H9 (cell line): ENCODE measurements around the gene TEX261. TPM values are rescaled to one million over a fixed set of nuclear protein-coding genes. Genes with fewer than 3 reads are reported as not detected.

Source experiments
- DNase-seq: peaks from one replicate; pipeline ENCODE4 v3.0.0-alpha.2; 2017
- H2AFZ ChIP-seq: one replicate; pipeline ENCODE4 v1.6.1; 2013; ENCODE audit warnings: mild to moderate bottlenecking, low read length, control low read depth, moderate library complexity
- H2AK5ac ChIP-seq: 2 replicates; pipeline ENCODE4 v1.6.1; 2013; ENCODE audit warnings: low read length, control low read depth, mixed read lengths; ENCODE audit not compliant: insufficient read length
- H2BK120ac ChIP-seq: one replicate; pipeline ENCODE4 v1.6.1; 2013; ENCODE audit warnings: low read depth, mild to moderate bottlenecking, low read length, control low read depth, inconsistent platforms; ENCODE audit not compliant: poor library complexity, severe bottlenecking
- H2BK12ac ChIP-seq: 2 replicates; pipeline ENCODE4 v1.6.1; 2013; ENCODE audit warnings: low read length, control low read depth, mixed read lengths, low read depth; ENCODE audit not compliant: insufficient read length
- H2BK15ac ChIP-seq: 2 replicates; pipeline ENCODE4 v1.6.1; 2013; ENCODE audit warnings: low read depth, low read length, control low read depth
- H2BK20ac ChIP-seq: one replicate; pipeline ENCODE4 v1.6.1; 2013; ENCODE audit warnings: low read depth, mild to moderate bottlenecking, low read length, control low read depth, inconsistent platforms; ENCODE audit not compliant: poor library complexity, severe bottlenecking
- H2BK5ac ChIP-seq: 2 replicates; pipeline ENCODE4 v1.6.1; 2013; ENCODE audit warnings: low read length, control low read depth, mixed read lengths; ENCODE audit not compliant: insufficient read length
- H3K14ac ChIP-seq: 2 replicates; pipeline ENCODE4 v1.6.1; 2013; ENCODE audit warnings: low read length, control low read depth; ENCODE audit not compliant: insufficient read depth
- H3K18ac ChIP-seq: 2 replicates; pipeline ENCODE4 v1.6.1; 2013; ENCODE audit warnings: low read depth, mild to moderate bottlenecking, mixed read lengths, low read length, control low read depth; ENCODE audit not compliant: insufficient read length
- H3K23ac ChIP-seq: 2 replicates; pipeline ENCODE4 v1.6.1; 2013; ENCODE audit warnings: low read length, control low read depth, mixed read lengths, low read depth; ENCODE audit not compliant: insufficient read length
- H3K23me2 ChIP-seq: 2 replicates; pipeline ENCODE4 v1.6.1; 2013; ENCODE audit warnings: low read depth, mild to moderate bottlenecking, mixed read lengths, low read length, control low read depth; ENCODE audit not compliant: insufficient read length, poor library complexity, severe bottlenecking
- H3K27ac ChIP-seq: 2 replicates; pipeline ENCODE4 v1.5.1; 2013; ENCODE audit warnings: low read length, control low read depth, mixed read lengths, low read depth; ENCODE audit not compliant: insufficient read length
- H3K27me3 ChIP-seq: 2 replicates; pipeline ENCODE4 v1.6.1; 2013; ENCODE audit warnings: low read length, control low read depth, inconsistent platforms; ENCODE audit not compliant: insufficient read depth
- H3K4ac ChIP-seq: 2 replicates; pipeline ENCODE4 v1.6.1; 2013; ENCODE audit warnings: low read depth, mild to moderate bottlenecking, control low read depth, inconsistent platforms, low read length, moderate library complexity
- H3K4me1 ChIP-seq: 2 replicates; pipeline ENCODE4 v1.6.1; 2013; ENCODE audit warnings: low read length, control low read depth, inconsistent platforms; ENCODE audit not compliant: insufficient read depth
- H3K4me2 ChIP-seq: 2 replicates; pipeline ENCODE4 v1.6.1; 2013; ENCODE audit warnings: low read length, control low read depth, mixed read lengths; ENCODE audit not compliant: insufficient read length, insufficient read depth
- H3K56ac ChIP-seq: 2 replicates; pipeline ENCODE4 v1.6.1; 2013; ENCODE audit warnings: low read depth, mild to moderate bottlenecking, mixed read lengths, low read length, control low read depth; ENCODE audit not compliant: insufficient read length
- H3K79me1 ChIP-seq: 2 replicates; pipeline ENCODE4 v1.6.1; 2013; ENCODE audit warnings: low read depth, mild to moderate bottlenecking, moderate library complexity, low read length, control low read depth, inconsistent platforms; ENCODE audit not compliant: insufficient read depth, poor library complexity, severe bottlenecking
- H3K79me2 ChIP-seq: 2 replicates; pipeline ENCODE4 v1.6.1; 2013; ENCODE audit warnings: low read length, control low read depth, inconsistent platforms; ENCODE audit not compliant: insufficient read depth
- H3K9ac ChIP-seq: 2 replicates; pipeline ENCODE4 v1.6.1; 2013; ENCODE audit warnings: low read length, control low read depth, mixed read lengths; ENCODE audit not compliant: insufficient read length; ENCODE audit errors: extremely low read depth
- H3K9me3 ChIP-seq: one replicate; pipeline ENCODE4 v1.6.1; 2013; ENCODE audit warnings: low read depth, low read length, inconsistent platforms; ENCODE audit not compliant: control insufficient read depth
- H3T11ph ChIP-seq: one replicate; pipeline ENCODE4 v1.6.1; 2013; ENCODE audit warnings: mild to moderate bottlenecking, low read length, control low read depth, inconsistent platforms
- H4K20me1 ChIP-seq: one replicate; pipeline ENCODE4 v1.6.1; 2013; ENCODE audit not compliant: control insufficient read depth, insufficient read length, insufficient read depth
- H4K5ac ChIP-seq: 2 replicates; pipeline ENCODE4 v1.6.1; 2013; ENCODE audit warnings: low read depth, mild to moderate bottlenecking, mixed read lengths, low read length, control low read depth; ENCODE audit not compliant: insufficient read length
- H4K8ac ChIP-seq: replicated peaks from 2 replicates; pipeline ENCODE4 v1.6.1; 2013; ENCODE audit warnings: low read length, control low read depth, mixed read lengths, low read depth; ENCODE audit not compliant: insufficient read length
- H4K91ac ChIP-seq: 2 replicates; pipeline ENCODE4 v1.6.1; 2013; ENCODE audit warnings: low read depth, mild to moderate bottlenecking, moderate library complexity, mixed read lengths, low read length, control low read depth; ENCODE audit not compliant: insufficient read length
- H3K27ac Mint-ChIP-seq, 3 experiments: 2 replicates in 2 of 3; 3 replicates in 1 of 3; pipeline ENCODE4 v1.8.0; 2020 to 2021; ENCODE audit warnings: mixed read lengths in 3 of 3, mild to moderate bottlenecking in 1 of 3, moderate library complexity in 1 of 3
- H3K27me3 Mint-ChIP-seq: 2 replicates; pipeline ENCODE4 v1.8.0; 2021; ENCODE audit warnings: low read depth, mild to moderate bottlenecking, moderate library complexity, mixed read lengths
- H3K36me3 Mint-ChIP-seq, 3 experiments: 2 replicates in 2 of 3; 3 replicates in 1 of 3; pipeline ENCODE4 v1.8.0; 2020 to 2021; ENCODE audit warnings: low read depth in 3 of 3, mixed read lengths in 3 of 3; ENCODE audit not compliant: insufficient read depth in 1 of 3
- H3K4me1 Mint-ChIP-seq, 2 experiments: 2 replicates each; pipeline ENCODE4 v1.8.0; 2020; ENCODE audit warnings: mixed read lengths in 2 of 2
- H3K4me3 Mint-ChIP-seq, 2 experiments: 2 replicates in 1 of 2; 3 replicates in 1 of 2; pipeline ENCODE4 v1.8.0; 2020 to 2021; ENCODE audit warnings: mild to moderate bottlenecking in 2 of 2, mixed read lengths in 2 of 2, moderate library complexity in 1 of 2
- H3K9me3 Mint-ChIP-seq, 2 experiments: 2 replicates in 1 of 2; 3 replicates in 1 of 2; pipeline ENCODE4 v1.8.0; 2020; ENCODE audit warnings: mild to moderate bottlenecking in 2 of 2, mixed read lengths in 2 of 2, moderate library complexity in 1 of 2
- CTCF ChIP-seq: fragments of 200-600 bp; sonication (generic); conservative IDR thresholded peaks from 3 replicates; pipeline ENCODE4 v1.8.0; 2021; ENCODE audit warnings: antibody characterized with exemption, mild to moderate bottlenecking
- WGBS: extraction: QIAGEN DNeasy Blood & Tissue Kit; methylation state at CpG from one replicate; pipeline ENCODE4 v1.1.7; 2013; ENCODE audit warnings: missing lambda C conversion rate, low lambda C conversion rate, mixed read lengths; ENCODE audit not compliant: insufficient read length; ENCODE audit errors: extremely low coverage; 5-methylcytosine and 5-hydroxymethylcytosine counted together
- total RNA-seq: library from RNA; stranded (reverse); gene quantifications from 2 replicates; pipeline ENCODE4 v1.2.1, GENCODE V29; 2021

TEX261 gene
- total RNA-seq, 1 experiment from 2014 or later, result 19.2 TPM

DNA sequence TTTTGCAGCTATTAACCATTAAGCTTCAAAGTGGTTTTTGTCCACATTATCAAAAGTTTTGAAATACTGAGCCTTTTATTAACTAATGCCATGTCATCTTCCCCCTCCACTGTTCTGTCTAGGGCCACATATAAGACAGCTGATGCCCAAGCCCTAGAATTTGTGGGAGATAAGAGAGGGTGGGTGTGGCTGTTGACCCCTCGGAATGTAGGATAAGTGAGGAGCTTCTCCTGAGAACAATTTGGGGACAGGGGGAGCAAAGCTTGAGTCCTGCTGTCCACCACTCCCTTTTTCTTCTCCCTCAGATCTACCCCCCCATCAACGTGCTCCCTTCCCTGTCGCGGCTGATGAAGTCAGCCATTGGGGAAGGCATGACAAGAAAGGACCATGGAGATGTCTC lies 30.5 kb downstream of the TEX261 start:
- Mint-ChIP-seq H3K36me3 (no peaks in the 10 kb centered on the region), H3K4me1 (peaks cover 3 to 5% of the 10 kb centered on the region in 2 experiments), H3K27ac (no peak overlapping the region), H3K27me3 (peaks cover 89% of the 10 kb centered on the region), H3K4me3 (0 out of 5 replicates have a peak overlapping the region, but pooled peaks of 1 of the 2 experiments have one; percentile 14), H3K9me3 (no peaks in the 10 kb centered on the region; a peak in 2 of 5 replicates)
- Histone ChIP-seq H2BK20ac (no peak overlapping the region), H2BK120ac (no peak overlapping the region), H3K4me2 (peak overlapping the region; percentile 42), H4K20me1 (no peaks in the 10 kb centered on the region), H3K23me2 (peaks cover 7% of the 10 kb centered on the region), H3K18ac (no peak overlapping the region), H3K79me1 (no peaks in the 10 kb centered on the region), H3K9ac (no peak overlapping the region), H3K14ac (no peak overlapping the region), H3K23ac (no peak overlapping the region), H3K27ac (no peak overlapping the region), H2BK5ac (no peak overlapping the region), H3K4ac (no peak overlapping the region), H2AFZ (no peak overlapping the region), H2AK5ac (no peak overlapping the region), H4K5ac (no peak overlapping the region), H4K8ac (no peak overlapping the region), H3K56ac (no peak overlapping the region), H3T11ph (no peak overlapping the region), H3K9me3 (no peaks in the 10 kb centered on the region), H3K27me3 (peaks cover 15% of the 10 kb centered on the region; the same call in 1 of the 2 replicates), H3K4me1 (no peaks in the 10 kb centered on the region), H4K91ac (no peak overlapping the region), H2BK12ac (no peak overlapping the region), H3K79me2 (no peaks in the 10 kb centered on the region), H2BK15ac (no peak overlapping the region)
- WGBS, result no CpG with 5 or more reads among the region's 4 CpGs
- TF ChIP-seq CTCF, result no peak
- DNase-seq, result no peak
